Mucosa of descending colon (tissue), 3 donors: ENCODE results near the gene MYL3. TPM values are rescaled to one million over a fixed set of nuclear protein-coding genes. Genes with fewer than 3 reads are reported as not detected.

ENCODE experiments used
- ATAC-seq: fragments of 200-7000 bp; cut with Tn5 transposase; one replicate; pipeline ENCODE4 v1.9.1; 2020; ENCODE audit warnings: mild to moderate bottlenecking, moderate library complexity
- DNase-seq, 3 donors: peaks; one replicate each; pipeline ENCODE4 v3.0.0-alpha.2; 2020
- H3K36me3 ChIP-seq: fragments of 200-600 bp; one replicate; pipeline ENCODE4 v1.8.0; 2021; ENCODE audit warnings: low read depth, mild to moderate bottlenecking
- H3K4me1 ChIP-seq: fragments of 200-600 bp; one replicate; pipeline ENCODE4 v1.8.0; 2021; ENCODE audit warnings: low read depth, mild to moderate bottlenecking
- H3K4me3 ChIP-seq: fragments of 200-600 bp; one replicate; pipeline ENCODE4 v1.8.0; 2021; ENCODE audit warnings: mild to moderate bottlenecking
- H3K9me3 ChIP-seq: fragments of 200-600 bp; one replicate; pipeline ENCODE4 v1.8.0; 2021; ENCODE audit warnings: mild to moderate bottlenecking
- intact Hi-C, 2 donors: fragments of 100-400 bp; cut with DNase I in 1 of 2; cut with micrococcal nuclease in 1 of 2; formaldehyde crosslinking; loops; one replicate each; pipeline versions ENCODE4 v1.11.0 to v1.11.1; 2022; cut with DNase I, micrococcal nuclease
- total RNA-seq, 3 donors: library from RNA; stranded (reverse); fragmentation: NEBNext Ultra II Directional in 2 of 3; extraction: Animal tissue kit (Norgen Biotek cat#: 25700) in 2 of 3; gene quantifications; one replicate each; pipeline versions ENCODE4 v1.2.1 to v1.2.4, GENCODE V29; 2021 to 2023
- TF ChIP-seq, protein P1 (sequence below): fragments of 200-600 bp; IDR thresholded peaks from one replicate; pipeline ENCODE4 v1.8.0; 2022; ENCODE audit warnings: antibody characterized with exemption, mild to moderate bottlenecking
- donor health status: DM: no; HTN: no; CAD: no; lungs with moderate emphysema.
- donor health status: DM: no; HTN: no; CAD: no.
- donor health status: DM: no; HTN: yes; CAD: no.

The MYL3 gene
- total RNA-seq, 3 donors from 2014 or later: 0.32 to 3.1 (median 1.2) TPM

DNA sequence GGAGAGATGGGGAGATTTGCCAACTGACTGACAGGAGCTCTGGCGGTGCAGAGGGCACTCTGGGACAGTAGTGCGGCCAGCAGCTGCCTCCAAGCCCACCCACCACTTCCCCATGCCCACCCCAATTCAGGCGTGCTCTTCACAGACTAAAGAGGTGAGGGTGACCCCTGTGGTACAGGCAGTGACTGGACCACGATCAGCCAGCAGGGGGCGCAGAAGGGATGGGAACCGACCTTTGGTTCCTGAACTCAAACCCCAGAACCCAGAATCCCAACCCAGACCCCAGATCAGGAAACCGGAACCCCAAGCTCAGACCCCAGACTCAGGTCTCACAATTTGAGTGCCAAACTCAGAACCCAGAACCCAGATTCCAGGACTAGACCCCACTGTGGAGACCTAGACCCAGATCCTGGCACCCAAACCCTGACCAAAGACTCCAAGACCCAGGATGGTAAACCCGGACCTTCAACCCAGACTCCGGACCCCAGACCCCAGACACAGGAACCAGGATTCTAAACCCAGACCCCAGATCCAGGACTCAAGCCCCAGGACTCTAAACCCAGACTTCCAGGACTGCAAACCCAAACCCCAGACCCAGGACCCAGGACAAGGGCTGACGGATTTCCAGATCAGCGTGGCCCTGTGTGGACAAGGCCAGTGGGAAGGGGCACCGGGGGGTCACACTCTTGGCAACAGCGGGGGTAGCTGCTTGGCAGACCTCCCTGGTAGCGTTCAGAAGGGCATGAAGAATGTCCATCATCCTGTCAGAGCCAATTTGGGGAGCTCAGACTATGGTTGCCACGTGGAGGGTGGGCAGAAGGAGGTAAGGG is 3.7 kb upstream of the MYL3 start:
- no peaks in the 10 kb centered on the region for H3K4me1 ChIP-seq
- no peaks in the 10 kb centered on the region for H3K9me3 ChIP-seq
- intact Hi-C loops: no loop called here
- ATAC-seq: peak; percentile 72
- no peaks in the 10 kb centered on the region for H3K36me3 ChIP-seq
- TF ChIP-seq, protein P1, sequence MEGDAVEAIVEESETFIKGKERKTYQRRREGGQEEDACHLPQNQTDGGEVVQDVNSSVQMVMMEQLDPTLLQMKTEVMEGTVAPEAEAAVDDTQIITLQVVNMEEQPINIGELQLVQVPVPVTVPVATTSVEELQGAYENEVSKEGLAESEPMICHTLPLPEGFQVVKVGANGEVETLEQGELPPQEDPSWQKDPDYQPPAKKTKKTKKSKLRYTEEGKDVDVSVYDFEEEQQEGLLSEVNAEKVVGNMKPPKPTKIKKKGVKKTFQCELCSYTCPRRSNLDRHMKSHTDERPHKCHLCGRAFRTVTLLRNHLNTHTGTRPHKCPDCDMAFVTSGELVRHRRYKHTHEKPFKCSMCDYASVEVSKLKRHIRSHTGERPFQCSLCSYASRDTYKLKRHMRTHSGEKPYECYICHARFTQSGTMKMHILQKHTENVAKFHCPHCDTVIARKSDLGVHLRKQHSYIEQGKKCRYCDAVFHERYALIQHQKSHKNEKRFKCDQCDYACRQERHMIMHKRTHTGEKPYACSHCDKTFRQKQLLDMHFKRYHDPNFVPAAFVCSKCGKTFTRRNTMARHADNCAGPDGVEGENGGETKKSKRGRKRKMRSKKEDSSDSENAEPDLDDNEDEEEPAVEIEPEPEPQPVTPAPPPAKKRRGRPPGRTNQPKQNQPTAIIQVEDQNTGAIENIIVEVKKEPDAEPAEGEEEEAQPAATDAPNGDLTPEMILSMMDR: peak; percentile 75
- DNase-seq: peak; percentile 76 to 90 (median 87)
- no peak overlapping the region for H3K4me3 ChIP-seq

- intact Hi-C loops: no loop called here
- H3K4me3 ChIP-seq: no peak overlapping the region
- ATAC-seq (no peak), DNase-seq (peak in 1 of 3 donors; percentile 31)
- TF ChIP-seq, protein P1: no peak
- H3K36me3 ChIP-seq: no peaks in the 10 kb centered on the region
- no peaks in the 10 kb centered on the region for H3K9me3 ChIP-seq
- no peaks in the 10 kb centered on the region for H3K4me1 ChIP-seq
Measured at GRCh38 chr3:46866032-46866595, 2.9 kb upstream of the MYL3 start.

GRCh38 chr3:46865546-46865945 is 2.3 kb upstream of the MYL3 start:
- Histone ChIP-seq H3K9me3 (no peaks in the 10 kb centered on the region), H3K36me3 (no peaks in the 10 kb centered on the region), H3K4me3 (no peak overlapping the region), H3K4me1 (no peaks in the 10 kb centered on the region)
- ATAC-seq (no peak), DNase-seq (peak in 1 of 3 donors; percentile 42)
- intact Hi-C loops: no loop called here
- TF ChIP-seq, protein P1: no peak

DNA sequence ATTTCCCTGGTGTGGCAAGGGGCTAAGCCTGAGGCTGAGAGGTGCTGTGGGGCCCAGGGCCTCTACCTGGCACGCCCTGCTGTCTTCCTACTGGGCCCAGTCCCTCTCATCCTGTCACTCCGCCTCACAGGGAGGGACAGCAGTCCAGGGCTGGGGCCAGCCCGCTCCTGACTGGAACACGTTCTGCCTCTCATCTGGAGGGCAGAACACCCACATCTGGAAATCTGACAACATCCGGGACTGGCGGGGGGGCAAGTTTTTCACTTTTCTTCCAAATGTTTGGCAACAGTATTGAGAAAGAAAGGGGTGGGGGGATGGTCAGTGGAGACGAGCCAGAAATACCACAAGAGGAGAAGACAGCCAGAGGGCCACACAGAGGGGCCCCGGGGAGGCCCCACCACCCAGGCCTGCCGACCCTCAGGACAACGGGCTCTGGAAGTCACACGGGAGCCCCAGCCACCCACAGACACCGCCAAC is 1.8 kb upstream of the MYL3 start:
- no peaks in the 10 kb centered on the region for H3K36me3 ChIP-seq
- DNase-seq (peak in 2 of 3 donors; percentile 12 to 49), ATAC-seq (no peak)
- intact Hi-C loops: no loop called here
- H3K9me3 ChIP-seq: no peaks in the 10 kb centered on the region
- TF ChIP-seq, protein P1: no peak
- no peak overlapping the region for H3K4me3 ChIP-seq
- H3K4me1 ChIP-seq: no peaks in the 10 kb centered on the region

- Histone ChIP-seq H3K9me3 (no peaks in the 10 kb centered on the region), H3K4me3 (no peak overlapping the region), H3K36me3 (no peaks in the 10 kb centered on the region), H3K4me1 (no peaks in the 10 kb centered on the region)
- no peak for ATAC-seq
- TF ChIP-seq, protein P1: no peak
- peak in 2 of 3 donors; percentile 12 to 14 for DNase-seq
- intact Hi-C loops: no loop called here
Measured at GRCh38 chr3:46864061-46864881, 1.0 kb upstream of the MYL3 start.
